Erythroblast (primary cell): ENCODE measurements around the gene AKAP6.

Experiments used
- GATA1 ChIP-seq: IDR thresholded peaks from 2 replicates; pipeline ENCODE4 v1.6.1; 2011; ENCODE audit warnings: low read depth, mild to moderate bottlenecking, control low read depth, low read length, moderate library complexity
- POLR2A ChIP-seq: IDR thresholded peaks from 2 replicates; pipeline ENCODE4 v1.6.1; 2011; ENCODE audit warnings: mild to moderate bottlenecking, low read length

- TF ChIP-seq POLR2A: no peak
- no peak for TF ChIP-seq GATA1
These were observed 10.9 kb upstream of the AKAP6 start for GRCh38 chr14:32318087-32318795.
